HL-60 (cell line): ENCODE data around the gene KCND2.

ENCODE experiments used
- CTCF ChIP-seq: IDR thresholded peaks from one replicate; pipeline ENCODE4 v1.5.1; 2011; ENCODE audit warnings: low read length, control low read depth, inconsistent platforms; ENCODE audit not compliant: insufficient read depth
- GABPA ChIP-seq: IDR thresholded peaks from 2 replicates; pipeline ENCODE4 v1.6.1; 2012; ENCODE audit warnings: low read depth
- POLR2AphosphoS5 ChIP-seq: IDR thresholded peaks from 2 replicates; pipeline ENCODE4 v1.6.1; 2012; ENCODE audit warnings: low read depth
- SPI1 ChIP-seq: IDR thresholded peaks from 2 replicates; pipeline ENCODE4 v1.6.1; 2012; ENCODE audit warnings: low read depth, mild to moderate bottlenecking, borderline replicate concordance
- TF ChIP-seq, protein P1 (sequence below): IDR thresholded peaks from 2 replicates; pipeline ENCODE4 v1.6.1; 2012; ENCODE audit warnings: low read depth; ENCODE audit not compliant: insufficient replicate concordance

DNA sequence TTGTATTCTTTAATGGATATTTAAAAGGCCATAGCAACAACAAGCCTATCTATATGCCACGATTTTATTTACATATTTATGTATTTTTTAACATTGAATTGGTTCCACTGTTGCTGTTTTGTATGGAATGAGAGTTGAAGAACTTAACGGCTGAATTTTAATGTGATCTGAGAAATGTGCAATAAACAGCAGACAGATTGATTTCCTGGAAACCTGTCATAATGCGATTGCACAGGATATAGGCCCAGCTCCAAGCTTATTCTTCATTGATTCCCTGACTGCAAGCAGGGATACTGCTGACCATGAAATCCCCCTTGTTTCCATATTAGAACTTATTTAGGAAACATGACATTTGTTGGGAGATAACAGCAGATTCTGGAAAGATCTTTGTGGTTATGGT is 195.6 kb downstream of the KCND2 start:
- no peak for TF ChIP-seq POLR2AphosphoS5
- TF ChIP-seq CTCF, result no peak
- no peak for TF ChIP-seq GABPA
- TF ChIP-seq, protein P1, sequence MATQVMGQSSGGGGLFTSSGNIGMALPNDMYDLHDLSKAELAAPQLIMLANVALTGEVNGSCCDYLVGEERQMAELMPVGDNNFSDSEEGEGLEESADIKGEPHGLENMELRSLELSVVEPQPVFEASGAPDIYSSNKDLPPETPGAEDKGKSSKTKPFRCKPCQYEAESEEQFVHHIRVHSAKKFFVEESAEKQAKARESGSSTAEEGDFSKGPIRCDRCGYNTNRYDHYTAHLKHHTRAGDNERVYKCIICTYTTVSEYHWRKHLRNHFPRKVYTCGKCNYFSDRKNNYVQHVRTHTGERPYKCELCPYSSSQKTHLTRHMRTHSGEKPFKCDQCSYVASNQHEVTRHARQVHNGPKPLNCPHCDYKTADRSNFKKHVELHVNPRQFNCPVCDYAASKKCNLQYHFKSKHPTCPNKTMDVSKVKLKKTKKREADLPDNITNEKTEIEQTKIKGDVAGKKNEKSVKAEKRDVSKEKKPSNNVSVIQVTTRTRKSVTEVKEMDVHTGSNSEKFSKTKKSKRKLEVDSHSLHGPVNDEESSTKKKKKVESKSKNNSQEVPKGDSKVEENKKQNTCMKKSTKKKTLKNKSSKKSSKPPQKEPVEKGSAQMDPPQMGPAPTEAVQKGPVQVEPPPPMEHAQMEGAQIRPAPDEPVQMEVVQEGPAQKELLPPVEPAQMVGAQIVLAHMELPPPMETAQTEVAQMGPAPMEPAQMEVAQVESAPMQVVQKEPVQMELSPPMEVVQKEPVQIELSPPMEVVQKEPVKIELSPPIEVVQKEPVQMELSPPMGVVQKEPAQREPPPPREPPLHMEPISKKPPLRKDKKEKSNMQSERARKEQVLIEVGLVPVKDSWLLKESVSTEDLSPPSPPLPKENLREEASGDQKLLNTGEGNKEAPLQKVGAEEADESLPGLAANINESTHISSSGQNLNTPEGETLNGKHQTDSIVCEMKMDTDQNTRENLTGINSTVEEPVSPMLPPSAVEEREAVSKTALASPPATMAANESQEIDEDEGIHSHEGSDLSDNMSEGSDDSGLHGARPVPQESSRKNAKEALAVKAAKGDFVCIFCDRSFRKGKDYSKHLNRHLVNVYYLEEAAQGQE, result no peak
- TF ChIP-seq SPI1, result no peak
